ENCODE data around the gene UGT1A8.
"Not testable (repeated sequence)": the region's sequence is repeated elsewhere in the genome, so short reads cannot be mapped to it uniquely, and the experiment has no call there.

The UGT1A8 gene

DNA sequence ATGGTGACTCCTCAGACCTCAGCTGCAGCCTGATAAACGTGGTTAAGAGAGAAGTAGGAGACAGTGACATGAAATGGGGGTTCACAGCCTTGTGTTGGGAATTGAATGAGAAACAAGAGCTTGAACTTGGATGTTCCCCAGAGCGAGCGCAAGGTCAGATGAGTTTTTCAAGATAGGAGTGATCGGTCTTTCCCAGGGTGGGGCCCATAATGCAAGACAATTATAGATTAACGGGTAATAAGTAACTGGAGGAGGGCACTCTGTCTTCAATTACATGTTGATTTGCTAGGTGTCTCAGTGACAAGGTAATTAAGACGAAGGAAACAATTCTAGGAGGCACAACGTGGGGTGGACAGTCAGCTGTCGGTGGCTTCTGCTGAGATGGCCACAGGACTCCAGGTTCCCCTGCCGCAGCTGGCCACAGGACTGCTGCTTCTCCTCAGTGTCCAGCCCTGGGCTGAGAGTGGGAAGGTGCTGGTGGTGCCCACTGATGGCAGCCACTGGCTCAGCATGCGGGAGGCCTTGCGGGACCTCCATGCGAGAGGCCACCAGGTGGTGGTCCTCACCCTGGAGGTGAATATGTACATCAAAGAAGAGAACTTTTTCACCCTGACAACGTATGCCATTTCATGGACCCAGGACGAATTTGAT, 95.3 kb downstream of the UGT1A8 start, which contains the start of gene UGT1A5:
TSS of gene UGT1A5 (plus strand) at position 297 of the 651 bp plus-strand sequence. CDS start at position 382, 85 bp downstream.
- H3K27ac ChIP-seq = no peak within 1 kb of the TSS
- H3K9me3 ChIP-seq = no peaks in the 10 kb centered on the region
- H3K4me3 ChIP-seq (ENCODE audit: low read depth in 1 of 2, low read length in 1 of 2) = no peak within 1 kb of the TSS
- TF ChIP-seq, protein P1, sequence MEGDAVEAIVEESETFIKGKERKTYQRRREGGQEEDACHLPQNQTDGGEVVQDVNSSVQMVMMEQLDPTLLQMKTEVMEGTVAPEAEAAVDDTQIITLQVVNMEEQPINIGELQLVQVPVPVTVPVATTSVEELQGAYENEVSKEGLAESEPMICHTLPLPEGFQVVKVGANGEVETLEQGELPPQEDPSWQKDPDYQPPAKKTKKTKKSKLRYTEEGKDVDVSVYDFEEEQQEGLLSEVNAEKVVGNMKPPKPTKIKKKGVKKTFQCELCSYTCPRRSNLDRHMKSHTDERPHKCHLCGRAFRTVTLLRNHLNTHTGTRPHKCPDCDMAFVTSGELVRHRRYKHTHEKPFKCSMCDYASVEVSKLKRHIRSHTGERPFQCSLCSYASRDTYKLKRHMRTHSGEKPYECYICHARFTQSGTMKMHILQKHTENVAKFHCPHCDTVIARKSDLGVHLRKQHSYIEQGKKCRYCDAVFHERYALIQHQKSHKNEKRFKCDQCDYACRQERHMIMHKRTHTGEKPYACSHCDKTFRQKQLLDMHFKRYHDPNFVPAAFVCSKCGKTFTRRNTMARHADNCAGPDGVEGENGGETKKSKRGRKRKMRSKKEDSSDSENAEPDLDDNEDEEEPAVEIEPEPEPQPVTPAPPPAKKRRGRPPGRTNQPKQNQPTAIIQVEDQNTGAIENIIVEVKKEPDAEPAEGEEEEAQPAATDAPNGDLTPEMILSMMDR (IDR thresholded peaks at IDR 0.05) = no peak
- no peaks in the 10 kb centered on the region for H3K36me3 ChIP-seq
- no peaks in the 10 kb centered on the region for H3K4me1 ChIP-seq (ENCODE audit: control insufficient read depth in 1 of 2, insufficient read depth in 1 of 2, low read depth in 1 of 2, low read length in 1 of 2)
- peaks cover 10% of the 10 kb centered on the region for H3K27me3 ChIP-seq

DNA sequence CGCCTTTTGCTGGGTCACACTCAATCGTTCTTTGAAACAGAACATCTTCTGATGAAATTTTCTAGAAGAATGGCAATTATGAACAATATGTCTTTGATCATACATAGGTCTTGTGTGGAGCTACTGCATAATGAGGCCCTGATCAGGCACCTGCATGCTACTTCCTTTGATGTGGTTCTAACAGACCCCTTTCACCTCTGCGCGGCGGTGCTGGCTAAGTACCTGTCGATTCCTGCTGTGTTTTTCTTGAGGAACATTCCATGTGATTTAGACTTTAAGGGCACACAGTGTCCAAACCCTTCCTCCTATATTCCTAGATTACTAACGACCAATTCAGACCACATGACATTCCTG, 95.8 kb downstream of the UGT1A8 start:
- no peak overlapping the region for H3K27ac ChIP-seq
- TF ChIP-seq, protein P1 (IDR thresholded peaks at IDR 0.05) = no peak

DNA sequence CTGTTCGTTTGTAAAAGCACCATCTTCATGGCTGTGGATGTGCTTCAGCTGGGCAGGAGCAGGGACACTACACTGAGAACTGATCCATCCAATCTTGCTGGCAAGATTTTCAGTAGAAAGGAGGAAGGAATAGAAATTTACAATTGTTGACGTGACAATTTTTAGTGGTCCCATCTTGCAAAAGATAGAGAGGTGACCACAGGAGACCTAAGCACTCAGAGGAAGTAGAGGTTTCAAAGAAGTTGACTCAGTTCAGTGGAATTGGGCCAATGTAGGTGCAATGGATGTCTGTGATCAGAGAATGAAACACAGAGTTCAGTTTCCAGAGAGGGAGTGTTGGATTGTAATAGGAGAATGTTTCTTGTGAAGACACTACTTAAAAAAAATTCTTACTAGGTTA, 96.7 kb downstream of the UGT1A8 start:
- Histone ChIP-seq H3K27ac (no peak overlapping the region), H3K27me3 (peaks cover 10% of the 10 kb centered on the region), H3K4me3 (ENCODE audit: low read depth in 1 of 2, low read length in 1 of 2) (no peak overlapping the region), H3K36me3 (no peaks in the 10 kb centered on the region), H3K9me3 (no peaks in the 10 kb centered on the region), H3K4me1 (ENCODE audit: control insufficient read depth in 1 of 2, insufficient read depth in 1 of 2, low read depth in 1 of 2, low read length in 1 of 2) (no peaks in the 10 kb centered on the region)
- TF ChIP-seq, protein P1 (IDR thresholded peaks at IDR 0.05) = no peak

More for the DNA sequence above, 95.8 kb downstream of the UGT1A8 start:
- no peaks in the 10 kb centered on the region for H3K9me3 ChIP-seq
- H3K36me3 ChIP-seq = no peaks in the 10 kb centered on the region
- H3K27me3 ChIP-seq = peaks cover 10% of the 10 kb centered on the region
- no peak overlapping the region for H3K4me3 ChIP-seq (ENCODE audit: low read depth in 1 of 2, low read length in 1 of 2)
- no peaks in the 10 kb centered on the region for H3K4me1 ChIP-seq (ENCODE audit: control insufficient read depth in 1 of 2, insufficient read depth in 1 of 2, low read depth in 1 of 2, low read length in 1 of 2)

DNA sequence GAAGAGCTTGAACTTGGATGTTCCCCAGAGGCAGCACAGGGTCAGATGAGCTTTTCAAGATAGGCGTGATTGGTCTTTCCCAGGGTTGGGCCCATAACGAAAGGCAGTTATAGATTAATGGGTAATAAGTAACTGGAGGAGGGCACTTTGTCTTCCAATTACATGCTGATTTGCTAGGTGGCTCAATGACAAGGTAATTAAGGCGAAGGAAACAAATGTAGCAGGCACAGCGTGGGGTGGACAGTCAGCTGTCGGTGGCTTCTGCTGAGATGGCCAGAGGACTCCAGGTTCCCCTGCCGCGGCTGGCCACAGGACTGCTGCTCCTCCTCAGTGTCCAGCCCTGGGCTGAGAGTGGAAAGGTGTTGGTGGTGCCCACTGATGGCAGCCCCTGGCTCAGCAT, 101.1 kb downstream of the UGT1A8 start, which contains the start of gene UGT1A4:
TSS of gene UGT1A4 (plus strand) at position 185 of the 400 bp plus-strand sequence. CDS start at position 270, 85 bp downstream.
- H3K4me3 ChIP-seq (ENCODE audit: low read depth in 1 of 2, low read length in 1 of 2) = no peak within 1 kb of the TSS
- TF ChIP-seq, protein P1 (IDR thresholded peaks at IDR 0.05) = no peak
- H3K27me3 ChIP-seq = peaks cover 10% of the 10 kb centered on the region

DNA sequence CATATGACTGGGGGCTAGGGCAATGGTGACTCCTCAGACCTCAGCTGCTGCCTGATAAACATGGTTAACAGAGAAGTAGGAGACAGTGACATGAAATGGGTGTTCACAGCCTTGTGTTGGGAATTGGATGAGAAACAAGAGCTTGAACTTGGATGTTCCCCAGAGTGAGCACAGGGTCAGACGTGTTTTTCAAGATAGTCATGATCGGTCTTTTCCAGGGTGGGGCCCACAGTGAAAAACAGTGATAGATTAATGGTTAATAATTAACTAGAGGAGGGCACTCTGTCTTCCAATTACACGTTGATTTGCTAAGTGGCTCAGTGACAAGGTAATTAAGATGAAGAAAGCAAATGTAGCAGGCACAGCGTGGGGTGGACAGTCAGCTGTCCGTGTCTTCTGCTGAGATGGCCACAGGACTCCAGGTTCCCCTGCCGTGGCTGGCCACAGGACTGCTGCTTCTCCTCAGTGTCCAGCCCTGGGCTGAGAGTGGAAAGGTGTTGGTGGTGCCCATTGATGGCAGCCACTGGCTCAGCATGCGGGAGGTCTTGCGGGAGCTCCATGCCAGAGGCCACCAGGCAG, 111.4 kb downstream of the UGT1A8 start, which contains the start of gene UGT1A3:
TSS of gene UGT1A3 (plus strand) at position 320 of the 579 bp plus-strand sequence. CDS start at position 405, 85 bp downstream.
- no peaks in the 10 kb centered on the region for H3K4me1 ChIP-seq (ENCODE audit: control insufficient read depth in 1 of 2, insufficient read depth in 1 of 2, low read depth in 1 of 2, low read length in 1 of 2)
- no peaks in the 10 kb centered on the region for H3K9me3 ChIP-seq
- no peak within 1 kb of the TSS for H3K27ac ChIP-seq
- no peak within 1 kb of the TSS for H3K4me3 ChIP-seq (ENCODE audit: low read depth in 1 of 2, low read length in 1 of 2)
- H3K27me3 ChIP-seq = no peaks in the 10 kb centered on the region
- H3K36me3 ChIP-seq = no peaks in the 10 kb centered on the region
- TF ChIP-seq, protein P1 (IDR thresholded peaks at IDR 0.05) = no peak

More for the DNA sequence above, 101.1 kb downstream of the UGT1A8 start, which contains the start of gene UGT1A4:
- Histone ChIP-seq H3K27ac (no peak within 1 kb of the TSS), H3K9me3 (no peaks in the 10 kb centered on the region), H3K4me1 (ENCODE audit: control insufficient read depth in 1 of 2, insufficient read depth in 1 of 2, low read depth in 1 of 2, low read length in 1 of 2) (no peaks in the 10 kb centered on the region), H3K36me3 (no peaks in the 10 kb centered on the region)

DNA sequence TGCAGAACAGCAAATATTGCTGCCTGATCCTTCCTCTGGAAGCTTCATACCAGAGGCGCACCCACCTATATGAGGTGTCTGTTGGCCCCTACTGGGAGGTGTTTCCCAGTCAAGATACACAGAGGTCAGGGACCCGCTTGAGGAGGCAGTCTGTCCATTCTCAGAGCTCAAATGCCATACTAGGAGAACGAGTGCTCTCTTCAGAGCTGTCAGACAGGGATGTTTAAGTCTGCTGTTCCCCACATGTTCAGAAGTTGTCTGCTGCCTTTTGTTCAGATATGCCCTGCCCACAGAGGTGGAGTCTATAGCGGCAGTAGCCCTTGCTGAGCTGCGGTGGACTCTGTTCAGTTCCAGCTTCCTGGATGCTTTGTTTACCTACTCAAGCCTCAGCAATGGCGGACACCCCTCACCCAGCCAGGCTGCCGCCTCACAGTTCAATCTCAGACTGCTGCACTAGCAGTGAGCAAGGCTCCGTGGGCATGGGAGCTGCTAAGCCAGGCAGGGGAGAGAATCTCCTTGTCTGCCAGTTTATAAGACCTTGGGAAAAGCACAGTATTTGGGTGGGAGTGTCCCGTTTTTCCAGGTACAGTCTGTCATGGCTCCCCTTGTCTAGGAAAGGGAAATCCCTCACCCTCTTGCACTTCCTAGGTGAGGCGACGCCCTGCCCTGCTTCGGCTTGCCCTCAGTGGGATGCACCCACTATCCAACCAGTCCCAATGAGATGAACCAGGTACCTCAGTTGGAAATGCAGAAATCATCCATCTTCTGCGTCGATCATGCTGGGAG, 119.6 kb downstream of the UGT1A8 start:
- not testable (repeated sequence) for H3K27ac ChIP-seq; H3K4me1 ChIP-seq (ENCODE audit: control insufficient read depth in 1 of 2, insufficient read depth in 1 of 2, low read depth in 1 of 2, low read length in 1 of 2); H3K9me3 ChIP-seq; H3K4me3 ChIP-seq (ENCODE audit: low read depth in 1 of 2, low read length in 1 of 2); H3K27me3 ChIP-seq; H3K36me3 ChIP-seq

Measured in neutrophil (primary cell).